Esophagus squamous epithelium (tissue), 4 donors: ENCODE measurements around the gene SYNPO.

Experiments used
- CTCF ChIP-seq, 6 experiments: fragments of 450-650 bp in 4 of 6; fragments of 200-600 bp in 2 of 6; sonication (generic) in 2 of 6; IDR thresholded peaks; one replicate each; pipeline ENCODE4 v1.5.1; 2016 to 2019; ENCODE audit warnings: antibody characterized with exemption in 6 of 6, mild to moderate bottlenecking in 4 of 6, moderate library complexity in 4 of 6
- POLR2A ChIP-seq, 4 donors: fragments of 450-650 bp; IDR thresholded peaks; one replicate each; pipeline ENCODE4 v1.6.1; 2017; ENCODE audit warnings: antibody characterized with exemption in 4 of 4, mild to moderate bottlenecking in 4 of 4, moderate library complexity in 3 of 4

- TF ChIP-seq CTCF (IDR thresholded peaks at IDR 0.05) (no peak), POLR2A (IDR thresholded peaks at IDR 0.05) (no peak)
Observed at GRCh38 chr5:150658699-150659265, 18.3 kb downstream of the SYNPO start.
